Coronary artery (tissue), 2 donors: ENCODE data around the gene GNA12.

Experiments used
- DNase-seq: peaks from one replicate; pipeline ENCODE4 v3.0.0-alpha.2; 2017; ENCODE audit warnings: low spot score
- H3K27ac ChIP-seq, 2 donors: fragments of 200-600 bp; sonication (generic); one replicate each; pipeline ENCODE4 v1.5.1; 2016 to 2019
- H3K4me3 ChIP-seq: fragments of 200-600 bp; sonication (generic); 2 replicates; pipeline ENCODE4 v1.5.1; 2016; ENCODE audit warnings: mild to moderate bottlenecking, moderate library complexity
- TF ChIP-seq, protein P1 (sequence below): fragments of 200-600 bp; sonication (generic); IDR thresholded peaks from one replicate; pipeline ENCODE4 v1.5.1; 2019; ENCODE audit warnings: antibody characterized with exemption

Gene GNA12

GRCh38 chr7:2715341-2716231 lies 128.5 kb downstream of the GNA12 start:
- Histone ChIP-seq H3K4me3 (no peak overlapping the region), H3K27ac (no peak overlapping the region)
- TF ChIP-seq, protein P1, sequence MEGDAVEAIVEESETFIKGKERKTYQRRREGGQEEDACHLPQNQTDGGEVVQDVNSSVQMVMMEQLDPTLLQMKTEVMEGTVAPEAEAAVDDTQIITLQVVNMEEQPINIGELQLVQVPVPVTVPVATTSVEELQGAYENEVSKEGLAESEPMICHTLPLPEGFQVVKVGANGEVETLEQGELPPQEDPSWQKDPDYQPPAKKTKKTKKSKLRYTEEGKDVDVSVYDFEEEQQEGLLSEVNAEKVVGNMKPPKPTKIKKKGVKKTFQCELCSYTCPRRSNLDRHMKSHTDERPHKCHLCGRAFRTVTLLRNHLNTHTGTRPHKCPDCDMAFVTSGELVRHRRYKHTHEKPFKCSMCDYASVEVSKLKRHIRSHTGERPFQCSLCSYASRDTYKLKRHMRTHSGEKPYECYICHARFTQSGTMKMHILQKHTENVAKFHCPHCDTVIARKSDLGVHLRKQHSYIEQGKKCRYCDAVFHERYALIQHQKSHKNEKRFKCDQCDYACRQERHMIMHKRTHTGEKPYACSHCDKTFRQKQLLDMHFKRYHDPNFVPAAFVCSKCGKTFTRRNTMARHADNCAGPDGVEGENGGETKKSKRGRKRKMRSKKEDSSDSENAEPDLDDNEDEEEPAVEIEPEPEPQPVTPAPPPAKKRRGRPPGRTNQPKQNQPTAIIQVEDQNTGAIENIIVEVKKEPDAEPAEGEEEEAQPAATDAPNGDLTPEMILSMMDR = no peak
- DNase-seq = no peak

GRCh38 chr7:2714636-2715035 lies 129.5 kb downstream of the GNA12 start:
- H3K4me3 ChIP-seq = no peak overlapping the region
- no peak overlapping the region for H3K27ac ChIP-seq
- TF ChIP-seq, protein P1 = no peak
- DNase-seq = no peak

DNA sequence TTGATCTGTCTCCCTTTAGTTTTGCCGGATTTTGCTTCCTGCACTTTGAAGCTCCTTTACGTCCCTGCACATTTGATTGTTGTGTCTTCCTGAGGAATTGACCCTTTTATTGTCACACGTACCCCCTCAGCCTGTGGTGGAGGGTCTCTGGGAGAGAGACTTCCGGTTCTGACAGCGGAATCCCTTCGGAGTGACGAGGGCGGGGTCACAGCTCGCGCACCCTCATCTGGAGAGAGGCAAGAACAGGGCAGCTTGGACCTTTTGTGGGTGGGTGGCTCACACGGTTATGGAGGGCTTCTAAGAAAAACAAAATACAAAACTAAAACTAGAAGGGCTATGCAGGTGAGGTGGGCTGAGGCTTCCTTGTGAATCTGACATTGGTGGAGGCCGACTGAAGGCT lies 130.1 kb downstream of the GNA12 start:
- Histone ChIP-seq H3K27ac (no peak overlapping the region), H3K4me3 (no peak overlapping the region)
- TF ChIP-seq, protein P1 = no peak
- no peak for DNase-seq

- no peak overlapping the region for H3K27ac ChIP-seq
- H3K4me3 ChIP-seq = no peak overlapping the region
- DNase-seq = no peak
- TF ChIP-seq, protein P1 = no peak
These were observed 130.7 kb downstream of the GNA12 start for GRCh38 chr7:2713370-2713769.

DNA sequence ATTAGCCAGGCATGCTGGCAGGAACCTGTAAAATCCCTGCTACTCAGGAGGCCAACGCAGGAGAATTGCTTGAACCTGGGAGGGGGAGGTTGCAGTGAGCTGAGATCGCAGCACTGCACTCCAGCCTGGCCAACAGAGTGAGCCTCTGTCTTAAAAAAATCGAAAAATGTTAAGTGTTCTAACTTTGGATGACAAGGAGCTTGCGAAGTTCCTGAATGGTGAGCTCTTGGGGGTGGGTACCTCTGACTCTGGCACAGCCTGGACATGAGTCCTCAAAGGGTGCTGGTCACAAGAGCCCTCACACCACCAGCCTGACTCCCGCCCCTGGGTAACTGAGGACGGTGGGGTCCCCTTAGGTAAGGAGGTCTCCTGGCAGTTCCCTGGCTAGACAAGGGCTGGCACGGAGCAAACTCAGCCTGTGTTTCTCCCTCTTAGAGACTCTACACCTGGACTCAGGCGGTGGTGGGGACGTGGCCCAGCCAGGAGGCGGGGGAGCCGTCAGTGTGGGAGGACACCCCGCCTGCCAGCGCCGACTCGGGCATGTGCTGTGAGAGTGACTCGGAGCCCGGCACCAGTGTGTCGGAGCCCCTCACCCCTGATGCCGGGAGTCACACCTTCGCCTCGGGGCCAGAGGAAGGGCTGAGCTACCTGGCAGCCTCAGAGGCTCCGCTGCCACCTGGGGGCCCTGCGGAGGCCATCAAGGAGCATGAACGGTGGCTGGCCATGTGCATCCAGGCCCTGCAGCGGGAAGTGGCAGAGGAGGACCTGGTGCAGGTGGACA lies 132.0 kb downstream of the GNA12 start:
- no peak overlapping the region for H3K27ac ChIP-seq
- H3K4me3 ChIP-seq = no peak overlapping the region
- DNase-seq = no peak
- TF ChIP-seq, protein P1 = no peak

DNA sequence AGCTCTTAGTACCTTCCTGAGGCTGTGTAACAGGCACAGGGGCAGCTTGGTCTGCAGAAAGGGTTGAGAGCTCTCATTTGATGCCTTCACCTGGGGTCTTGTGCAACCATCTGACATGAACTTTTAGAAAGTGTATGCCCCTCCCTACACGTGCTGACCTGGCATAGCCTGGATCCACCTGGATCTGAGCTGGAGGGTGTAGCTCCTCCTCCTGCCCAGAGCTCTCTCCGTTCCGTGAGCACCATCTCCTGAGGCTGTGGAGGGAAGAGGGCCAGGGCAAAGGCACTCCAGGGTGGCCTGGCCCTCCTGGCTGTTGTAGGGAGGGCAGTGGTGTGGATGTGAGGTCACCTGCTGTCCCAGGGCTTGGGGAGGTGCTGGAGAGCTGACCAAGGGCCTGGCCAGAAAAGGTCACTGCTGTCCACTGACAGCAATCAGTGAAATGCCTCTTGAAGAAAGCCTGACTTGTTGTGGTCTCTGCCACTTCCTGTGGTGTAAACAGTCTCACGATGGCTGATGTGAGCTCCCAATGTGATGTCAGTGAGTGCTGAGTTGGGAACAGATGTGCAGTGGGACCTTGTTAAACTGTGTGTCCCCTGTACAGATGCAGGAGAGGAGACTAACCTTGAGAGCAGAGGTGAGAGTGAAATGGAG lies 133.1 kb downstream of the GNA12 start:
- no peak for DNase-seq
- H3K27ac ChIP-seq = no peak overlapping the region
- H3K4me3 ChIP-seq = no peak overlapping the region
- TF ChIP-seq, protein P1 = no peak
